Hepatocyte (in vitro differentiated cells): ENCODE results near the gene BCL11A.

Experiments used
- EZH2 ChIP-seq: fragments of 200-600 bp; sonication (generic); IDR thresholded peaks from 2 replicates; pipeline ENCODE4 v1.6.1; 2016; ENCODE audit warnings: antibody characterized with exemption, mild to moderate bottlenecking, borderline replicate concordance
- EZH2phosphoT487 ChIP-seq: fragments of 200-600 bp; sonication (generic); IDR thresholded peaks from one replicate; pipeline ENCODE4 v1.6.1; 2018; ENCODE audit warnings: antibody characterized with exemption, mild to moderate bottlenecking, low read depth, moderate library complexity; ENCODE audit not compliant: unreplicated experiment, severe bottlenecking
- TF ChIP-seq, protein P1 (sequence below): fragments of 200-600 bp; sonication (generic); IDR thresholded peaks from 2 replicates; pipeline ENCODE4 v1.5.1; 2016; ENCODE audit warnings: antibody characterized with exemption, mild to moderate bottlenecking; ENCODE audit not compliant: poor library complexity

DNA sequence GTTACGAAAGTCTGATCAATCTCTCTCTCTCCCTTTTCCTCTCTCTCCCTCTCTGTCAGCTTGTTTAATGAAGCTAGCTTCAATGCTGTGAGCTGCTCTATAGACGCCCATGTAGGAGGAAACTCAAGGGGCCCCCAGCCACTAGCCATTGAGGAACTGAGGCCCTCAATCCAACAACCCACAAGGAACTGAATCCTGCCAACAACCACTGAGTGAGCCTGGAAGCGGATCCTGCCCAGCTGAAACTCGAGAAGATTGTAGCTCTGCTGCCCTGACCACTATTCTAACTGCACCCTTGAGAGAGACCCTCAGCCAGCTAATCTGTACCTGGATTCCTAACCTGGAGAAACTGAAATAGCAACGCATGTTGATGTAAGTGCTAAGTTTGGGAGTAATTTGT lies 129.2 kb downstream of the BCL11A start:
- TF ChIP-seq, protein P1, sequence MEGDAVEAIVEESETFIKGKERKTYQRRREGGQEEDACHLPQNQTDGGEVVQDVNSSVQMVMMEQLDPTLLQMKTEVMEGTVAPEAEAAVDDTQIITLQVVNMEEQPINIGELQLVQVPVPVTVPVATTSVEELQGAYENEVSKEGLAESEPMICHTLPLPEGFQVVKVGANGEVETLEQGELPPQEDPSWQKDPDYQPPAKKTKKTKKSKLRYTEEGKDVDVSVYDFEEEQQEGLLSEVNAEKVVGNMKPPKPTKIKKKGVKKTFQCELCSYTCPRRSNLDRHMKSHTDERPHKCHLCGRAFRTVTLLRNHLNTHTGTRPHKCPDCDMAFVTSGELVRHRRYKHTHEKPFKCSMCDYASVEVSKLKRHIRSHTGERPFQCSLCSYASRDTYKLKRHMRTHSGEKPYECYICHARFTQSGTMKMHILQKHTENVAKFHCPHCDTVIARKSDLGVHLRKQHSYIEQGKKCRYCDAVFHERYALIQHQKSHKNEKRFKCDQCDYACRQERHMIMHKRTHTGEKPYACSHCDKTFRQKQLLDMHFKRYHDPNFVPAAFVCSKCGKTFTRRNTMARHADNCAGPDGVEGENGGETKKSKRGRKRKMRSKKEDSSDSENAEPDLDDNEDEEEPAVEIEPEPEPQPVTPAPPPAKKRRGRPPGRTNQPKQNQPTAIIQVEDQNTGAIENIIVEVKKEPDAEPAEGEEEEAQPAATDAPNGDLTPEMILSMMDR = no peak
- TF ChIP-seq EZH2phosphoT487 (no peak), EZH2 (no peak)
